ENCODE data around the gene CMBL.

CMBL gene

GRCh38 chr5:10329446-10329819 is 21.7 kb upstream of the CMBL start:
- no peaks in the 10 kb centered on the region for H3K36me3 ChIP-seq (ENCODE audit: control insufficient read depth, low read length)
- no peak overlapping the region for H3K27ac ChIP-seq (ENCODE audit: low read depth, low read length)
- TF ChIP-seq EZH2phosphoT487 (IDR thresholded peaks at IDR 0.05; ENCODE audit: borderline replicate concordance, low read length) = no peak
- TF ChIP-seq CTCF (IDR thresholded peaks at IDR 0.05; ENCODE audit: low read depth, low read length, poor library complexity, severe bottlenecking) = no peak
- H3K27me3 ChIP-seq (ENCODE audit: control insufficient read depth, low read length) = peaks cover 49% of the 10 kb centered on the region
- no peaks in the 10 kb centered on the region for H4K20me1 ChIP-seq (ENCODE audit: control insufficient read depth, insufficient read depth, low read depth, low read length)
- no peak overlapping the region for H3K4me3 ChIP-seq (ENCODE audit: low read length)
- H3K4me1 ChIP-seq (ENCODE audit: control insufficient read depth, low read length) = peaks cover 5% of the 10 kb centered on the region
- no peaks in the 10 kb centered on the region for H3K9me3 ChIP-seq (ENCODE audit: control insufficient read depth, insufficient read depth, low read length)
- H3K9me2 ChIP-seq (replicated peaks; ENCODE audit: control insufficient read depth, low read length) = no peaks in the 10 kb centered on the region
- no peaks in the 10 kb centered on the region for H3F3A ChIP-seq (ENCODE audit: control insufficient read depth, insufficient read depth)
- H3K79me2 ChIP-seq (ENCODE audit: control insufficient read depth, low read length) = no peaks in the 10 kb centered on the region
- no peak overlapping the region for H3K4me2 ChIP-seq (ENCODE audit: low read length)

GRCh38 chr5:10328323-10328722 is 20.6 kb upstream of the CMBL start:
- Histone ChIP-seq H3F3A (ENCODE audit: control insufficient read depth, insufficient read depth) (no peaks in the 10 kb centered on the region), H4K20me1 (ENCODE audit: control insufficient read depth, insufficient read depth, low read depth, low read length) (no peaks in the 10 kb centered on the region), H3K9me3 (ENCODE audit: control insufficient read depth, insufficient read depth, low read length) (no peaks in the 10 kb centered on the region), H3K4me1 (ENCODE audit: control insufficient read depth, low read length) (peaks cover 3% of the 10 kb centered on the region), H3K27ac (ENCODE audit: low read depth, low read length) (no peak overlapping the region), H3K9me2 (replicated peaks; ENCODE audit: control insufficient read depth, low read length) (no peaks in the 10 kb centered on the region), H3K4me3 (ENCODE audit: low read length) (no peak overlapping the region), H3K4me2 (ENCODE audit: low read length) (no peak overlapping the region), H3K27me3 (ENCODE audit: control insufficient read depth, low read length) (peaks cover 42% of the 10 kb centered on the region), H3K79me2 (ENCODE audit: control insufficient read depth, low read length) (no peaks in the 10 kb centered on the region), H3K36me3 (ENCODE audit: control insufficient read depth, low read length) (no peaks in the 10 kb centered on the region)
- TF ChIP-seq CTCF (IDR thresholded peaks at IDR 0.05; ENCODE audit: low read depth, low read length, poor library complexity, severe bottlenecking) = no peak
- TF ChIP-seq EZH2phosphoT487 (IDR thresholded peaks at IDR 0.05; ENCODE audit: borderline replicate concordance, low read length) = no peak

GRCh38 chr5:10324518-10325370 is 17.0 kb upstream of the CMBL start:
- Histone ChIP-seq H3K27ac (ENCODE audit: low read depth, low read length) (no peak overlapping the region), H3K4me3 (ENCODE audit: low read length) (no peak overlapping the region), H3K4me2 (ENCODE audit: low read length) (no peak overlapping the region), H3K9me3 (ENCODE audit: control insufficient read depth, insufficient read depth, low read length) (no peaks in the 10 kb centered on the region), H3K9me2 (replicated peaks; ENCODE audit: control insufficient read depth, low read length) (no peaks in the 10 kb centered on the region), H3K27me3 (ENCODE audit: control insufficient read depth, low read length) (peaks cover 10% of the 10 kb centered on the region), H3F3A (ENCODE audit: control insufficient read depth, insufficient read depth) (no peaks in the 10 kb centered on the region), H3K79me2 (ENCODE audit: control insufficient read depth, low read length) (no peaks in the 10 kb centered on the region), H3K36me3 (ENCODE audit: control insufficient read depth, low read length) (no peaks in the 10 kb centered on the region), H4K20me1 (ENCODE audit: control insufficient read depth, insufficient read depth, low read depth, low read length) (no peaks in the 10 kb centered on the region), H3K4me1 (ENCODE audit: control insufficient read depth, low read length) (no peaks in the 10 kb centered on the region)
- TF ChIP-seq CTCF (IDR thresholded peaks at IDR 0.05; ENCODE audit: low read depth, low read length, poor library complexity, severe bottlenecking) (no peak), EZH2phosphoT487 (IDR thresholded peaks at IDR 0.05; ENCODE audit: borderline replicate concordance, low read length) (no peak)

All from DOHH2 (cell line).